Ishikawa (cell line): ENCODE data around the gene BIK.
A peak's percentile ranks its signal among the peaks of the same experiment; 100 is the strongest.

Experiments used
- CEBPB ChIP-seq: IDR thresholded peaks from 2 replicates; pipeline ENCODE4 v1.6.1; 2012
- EGR1 ChIP-seq: IDR thresholded peaks from 2 replicates; pipeline ENCODE4 v1.6.1; 2012
- NFIC ChIP-seq: IDR thresholded peaks from 2 replicates; pipeline ENCODE4 v1.6.1; 2012
- RAD21 ChIP-seq: IDR thresholded peaks from 2 replicates; pipeline ENCODE4 v1.6.1; 2012; ENCODE audit warnings: low read depth
- REST ChIP-seq: IDR thresholded peaks from 2 replicates; pipeline ENCODE4 v1.6.1; 2012; ENCODE audit warnings: low read depth, mild to moderate bottlenecking
- TAF1 ChIP-seq: IDR thresholded peaks from 2 replicates; pipeline ENCODE4 v1.6.1; 2012; ENCODE audit warnings: low read depth, mild to moderate bottlenecking
- TEAD4 ChIP-seq: IDR thresholded peaks from 2 replicates; pipeline ENCODE4 v1.6.1; 2012
- YY1 ChIP-seq: IDR thresholded peaks from 2 replicates; pipeline ENCODE4 v1.6.1; 2012; ENCODE audit warnings: low read depth
- ZBTB7A ChIP-seq: IDR thresholded peaks from 2 replicates; pipeline ENCODE4 v1.6.1; 2012; ENCODE audit warnings: low read depth

- no peak for TF ChIP-seq YY1
- TF ChIP-seq RAD21 = peak; percentile 44
- no peak for TF ChIP-seq EGR1
- TF ChIP-seq CEBPB = no peak
- TF ChIP-seq NFIC = no peak
- no peak for TF ChIP-seq REST
- TF ChIP-seq TAF1 = no peak
- no peak for TF ChIP-seq TEAD4
- TF ChIP-seq ZBTB7A = no peak
Measured at GRCh38 chr22:43159484-43160178, 49.1 kb downstream of the BIK start.
